ENCODE data around the gene ZCCHC12. TPM values are rescaled to one million over a fixed set of nuclear protein-coding genes. Genes with fewer than 3 reads are reported as not detected.

ZCCHC12 gene
- total RNA-seq, 1 experiment from 2014 or later, result 2.6 TPM

DNA sequence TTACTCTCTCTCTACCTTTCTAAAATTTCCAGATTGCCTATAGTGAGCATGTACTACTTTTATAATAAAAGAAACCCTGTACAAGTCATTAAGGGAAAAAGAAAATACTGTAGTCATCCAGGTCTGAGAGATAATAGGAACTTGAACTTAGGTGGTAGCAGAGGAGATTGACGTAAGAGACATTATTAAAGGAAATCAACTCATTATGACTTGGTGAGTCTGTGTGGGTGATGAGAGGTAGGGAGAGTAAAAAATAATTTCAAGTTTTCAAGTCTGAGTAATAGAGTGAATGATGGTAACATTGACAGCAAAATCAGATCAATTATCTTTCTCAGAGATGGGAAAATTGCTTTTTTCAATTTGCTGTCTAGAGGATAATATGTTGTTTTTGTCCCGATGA lies 44.0 kb upstream of the ZCCHC12 start:
- Histone ChIP-seq H3K9ac (ENCODE audit: extremely low read depth, insufficient read length, low read length) (no peak overlapping the region), H2BK120ac (ENCODE audit: low read depth, low read length, poor library complexity, severe bottlenecking) (no peak overlapping the region), H2BK5ac (ENCODE audit: insufficient read length, low read length) (no peak overlapping the region), H3K79me1 (ENCODE audit: insufficient read depth, low read depth, low read length, poor library complexity, severe bottlenecking) (no peaks in the 10 kb centered on the region), H3K23me2 (ENCODE audit: insufficient read length, low read depth, low read length, poor library complexity, severe bottlenecking) (no peaks in the 10 kb centered on the region), H3K18ac (ENCODE audit: insufficient read length, low read depth, low read length) (no peak overlapping the region), H4K8ac (replicated peaks; ENCODE audit: insufficient read length, low read depth, low read length) (no peak overlapping the region), H3K23ac (ENCODE audit: insufficient read length, low read depth, low read length) (no peak overlapping the region), H3T11ph (ENCODE audit: low read length) (no peak overlapping the region), H2BK20ac (ENCODE audit: low read depth, low read length, poor library complexity, severe bottlenecking) (no peak overlapping the region), H2AFZ (ENCODE audit: low read length) (no peak overlapping the region), H3K27ac (ENCODE audit: insufficient read length, low read depth, low read length) (no peak overlapping the region), H3K4me1 (ENCODE audit: insufficient read depth, low read length) (no peaks in the 10 kb centered on the region), H4K20me1 (ENCODE audit: control insufficient read depth, insufficient read depth, insufficient read length) (no peaks in the 10 kb centered on the region), H2BK12ac (ENCODE audit: insufficient read length, low read depth, low read length) (no peak overlapping the region), H3K4ac (ENCODE audit: low read depth, low read length) (no peak overlapping the region), H4K91ac (ENCODE audit: insufficient read length, low read depth, low read length) (no peak overlapping the region), H3K79me2 (ENCODE audit: insufficient read depth, low read length) (no peaks in the 10 kb centered on the region; the same call in 1 of the 2 replicates), H3K4me2 (ENCODE audit: insufficient read depth, insufficient read length, low read length) (no peak overlapping the region), H4K5ac (ENCODE audit: insufficient read length, low read depth, low read length) (no peak overlapping the region), H2BK15ac (ENCODE audit: low read depth, low read length) (no peak overlapping the region), H3K27me3 (ENCODE audit: insufficient read depth, low read length) (no peaks in the 10 kb centered on the region), H2AK5ac (ENCODE audit: insufficient read length, low read length) (no peak overlapping the region), H3K9me3 (ENCODE audit: control insufficient read depth, low read depth, low read length) (peaks cover 14% of the 10 kb centered on the region), H3K56ac (ENCODE audit: insufficient read length, low read depth, low read length) (no peak overlapping the region), H3K14ac (ENCODE audit: insufficient read depth, low read length) (no peak overlapping the region)
- DNase-seq, result no peak
- no peaks in the 10 kb centered on the region for H3K27me3 Mint-ChIP-seq (ENCODE audit: low read depth)
- H3K27ac Mint-ChIP-seq, result no peak overlapping the region
- TF ChIP-seq, protein P1, sequence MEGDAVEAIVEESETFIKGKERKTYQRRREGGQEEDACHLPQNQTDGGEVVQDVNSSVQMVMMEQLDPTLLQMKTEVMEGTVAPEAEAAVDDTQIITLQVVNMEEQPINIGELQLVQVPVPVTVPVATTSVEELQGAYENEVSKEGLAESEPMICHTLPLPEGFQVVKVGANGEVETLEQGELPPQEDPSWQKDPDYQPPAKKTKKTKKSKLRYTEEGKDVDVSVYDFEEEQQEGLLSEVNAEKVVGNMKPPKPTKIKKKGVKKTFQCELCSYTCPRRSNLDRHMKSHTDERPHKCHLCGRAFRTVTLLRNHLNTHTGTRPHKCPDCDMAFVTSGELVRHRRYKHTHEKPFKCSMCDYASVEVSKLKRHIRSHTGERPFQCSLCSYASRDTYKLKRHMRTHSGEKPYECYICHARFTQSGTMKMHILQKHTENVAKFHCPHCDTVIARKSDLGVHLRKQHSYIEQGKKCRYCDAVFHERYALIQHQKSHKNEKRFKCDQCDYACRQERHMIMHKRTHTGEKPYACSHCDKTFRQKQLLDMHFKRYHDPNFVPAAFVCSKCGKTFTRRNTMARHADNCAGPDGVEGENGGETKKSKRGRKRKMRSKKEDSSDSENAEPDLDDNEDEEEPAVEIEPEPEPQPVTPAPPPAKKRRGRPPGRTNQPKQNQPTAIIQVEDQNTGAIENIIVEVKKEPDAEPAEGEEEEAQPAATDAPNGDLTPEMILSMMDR (conservative IDR thresholded peaks at IDR 0.05), result no peak
- no peaks in the 10 kb centered on the region; a peak in 1 of 7 replicates for H3K36me3 Mint-ChIP-seq (ENCODE audit: insufficient read depth in 1 of 3, low read depth in 3 of 3)
- no CpG with 5 or more reads among the region's 2 CpGs for WGBS (ENCODE audit: extremely low coverage, insufficient read length, low lambda C conversion rate)
- H3K4me3 Mint-ChIP-seq, result no peak overlapping the region
- H3K4me1 Mint-ChIP-seq, result no peaks in the 10 kb centered on the region
- H3K9me3 Mint-ChIP-seq, result peaks cover 0 to 48% of the 10 kb centered on the region in 2 experiments; a peak in 2 of 5 replicates
